Glomerular endothelial cell (primary cell): ENCODE results near the gene AMIGO1. TPM values are rescaled to one million over a fixed set of nuclear protein-coding genes. Genes with fewer than 3 reads are reported as not detected.

ENCODE experiments used
- DNase-seq: peaks from one replicate; pipeline ENCODE4 v3.0.0-alpha.2; 2011; ENCODE audit warnings: low read depth, low spot score; ENCODE audit errors: extremely low read depth
- total RNA-seq: library from RNA; depleted of rRNA; stranded (reverse); fragments of >200 nt; gene quantifications from 2 replicates; pipeline ENCODE4 v1.2.3, GENCODE V29; 2015

The AMIGO1 gene
- total RNA-seq, 1 donor from 2014 or later = 0.64 TPM

DNA sequence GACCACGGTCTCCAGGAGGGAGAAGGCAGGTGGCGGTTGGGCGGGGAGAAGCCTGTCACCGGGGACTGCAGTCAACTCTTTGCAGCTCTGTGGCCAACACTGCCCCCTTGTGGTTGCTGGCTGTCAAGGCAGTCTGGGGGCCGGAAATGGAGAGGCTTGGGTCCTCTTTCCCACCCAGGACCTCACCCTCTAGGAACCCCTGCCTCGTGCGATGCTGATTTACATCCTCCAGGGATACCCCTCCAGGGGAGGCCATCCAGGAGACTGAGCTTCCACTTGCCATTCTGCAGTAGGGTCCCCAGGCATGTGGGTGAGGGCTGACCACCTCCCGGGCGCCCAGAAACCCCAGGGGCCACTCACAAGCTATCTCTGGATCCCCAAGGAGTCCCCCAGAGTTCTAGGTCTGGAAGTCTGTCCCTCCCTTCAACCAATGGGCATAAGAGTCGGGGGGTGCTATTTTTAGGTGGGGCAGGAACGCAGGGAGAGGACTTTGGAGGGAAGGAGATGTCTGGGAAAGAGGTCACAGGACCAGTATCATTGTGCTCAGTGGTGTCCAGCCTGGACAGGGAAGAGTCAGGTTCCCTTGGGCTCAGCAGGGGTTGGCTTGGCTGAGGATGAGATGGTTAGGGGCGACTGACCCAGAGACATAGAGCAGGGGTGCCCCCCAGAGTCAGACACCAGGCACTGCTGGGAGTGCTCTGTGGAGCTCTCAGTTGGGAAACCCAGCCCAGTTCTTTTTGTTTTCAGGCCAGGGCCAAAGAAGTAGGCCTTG is 23.0 kb upstream of the AMIGO1 start:
- no peak for DNase-seq

DNA sequence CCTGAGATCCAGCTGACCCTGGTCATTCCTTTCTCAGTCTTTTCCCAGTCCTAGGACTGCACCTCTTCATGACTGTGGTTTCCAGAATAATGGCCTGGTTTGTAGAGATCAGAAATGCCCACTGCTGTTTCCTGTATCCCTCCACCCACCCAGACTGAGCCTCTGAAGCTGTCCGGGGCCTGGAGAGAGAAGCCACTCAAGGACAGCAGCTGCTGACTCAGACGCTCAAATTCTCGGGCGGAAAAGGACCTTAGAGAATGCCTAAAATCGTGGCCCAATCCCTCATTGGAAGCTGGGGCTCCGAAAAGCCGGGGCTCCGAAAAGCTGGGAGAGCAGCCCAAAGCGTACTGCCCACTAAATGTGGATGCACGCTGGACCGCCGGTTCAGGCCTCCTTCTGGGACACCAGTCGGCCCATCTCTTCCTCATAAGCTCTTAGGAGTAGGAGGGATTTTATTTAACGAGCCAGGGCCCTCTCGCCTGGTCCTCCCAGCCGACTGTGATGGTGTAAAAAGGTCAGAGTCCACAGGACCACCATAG is 22.4 kb upstream of the AMIGO1 start:
- DNase-seq = no peak

DNA sequence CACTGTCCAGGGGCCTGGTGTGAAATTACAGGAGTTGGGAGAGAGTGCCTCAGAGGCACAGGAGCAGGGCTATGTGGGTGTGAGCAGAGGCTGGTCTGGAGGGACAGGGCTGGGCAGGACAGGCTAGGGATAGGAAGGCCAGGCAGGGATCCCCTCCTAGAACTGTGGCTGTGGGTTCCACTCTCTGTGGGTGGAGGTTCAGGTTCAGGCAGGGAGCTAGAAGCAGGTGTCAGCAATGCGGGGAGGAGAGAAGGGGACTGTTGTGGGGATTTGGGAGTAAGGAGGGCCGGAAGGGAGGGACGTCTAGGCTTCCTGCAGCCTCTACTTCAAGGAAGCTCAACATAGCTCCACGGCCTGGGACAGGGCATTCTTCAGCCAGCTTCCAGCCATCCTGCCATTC is 21.9 kb upstream of the AMIGO1 start:
- DNase-seq = no peak

DNA sequence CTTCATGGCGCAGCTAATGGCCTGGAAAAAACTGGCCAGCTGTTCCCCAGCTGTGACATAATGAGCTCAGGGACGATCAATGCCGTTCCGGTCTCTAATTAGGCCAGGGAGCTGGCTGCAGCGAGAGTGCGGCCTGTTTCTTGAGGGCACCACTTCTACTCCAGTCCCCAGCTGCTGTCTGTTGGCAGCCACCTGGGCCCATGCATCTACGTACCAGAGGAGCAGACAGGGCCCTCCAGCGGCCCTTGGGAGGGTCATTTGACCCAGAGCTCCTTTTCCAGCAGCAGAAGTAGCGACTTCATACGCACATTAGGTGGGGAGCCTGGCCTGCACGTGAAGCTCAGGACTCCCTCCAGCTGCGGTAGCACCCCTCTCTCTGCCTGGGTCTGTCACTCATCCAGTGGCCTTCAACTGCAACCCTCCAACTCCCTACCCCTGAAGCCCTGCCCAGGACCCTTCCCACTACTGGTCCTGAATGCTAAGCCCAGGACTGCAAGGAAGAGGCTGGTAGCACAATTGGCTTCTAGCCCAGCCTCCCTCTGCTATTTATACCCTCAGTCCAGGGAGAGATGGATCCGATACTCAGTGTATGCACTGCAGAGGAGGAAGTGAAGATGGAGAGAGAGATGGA is 21.0 kb upstream of the AMIGO1 start:
- no peak for DNase-seq

DNA sequence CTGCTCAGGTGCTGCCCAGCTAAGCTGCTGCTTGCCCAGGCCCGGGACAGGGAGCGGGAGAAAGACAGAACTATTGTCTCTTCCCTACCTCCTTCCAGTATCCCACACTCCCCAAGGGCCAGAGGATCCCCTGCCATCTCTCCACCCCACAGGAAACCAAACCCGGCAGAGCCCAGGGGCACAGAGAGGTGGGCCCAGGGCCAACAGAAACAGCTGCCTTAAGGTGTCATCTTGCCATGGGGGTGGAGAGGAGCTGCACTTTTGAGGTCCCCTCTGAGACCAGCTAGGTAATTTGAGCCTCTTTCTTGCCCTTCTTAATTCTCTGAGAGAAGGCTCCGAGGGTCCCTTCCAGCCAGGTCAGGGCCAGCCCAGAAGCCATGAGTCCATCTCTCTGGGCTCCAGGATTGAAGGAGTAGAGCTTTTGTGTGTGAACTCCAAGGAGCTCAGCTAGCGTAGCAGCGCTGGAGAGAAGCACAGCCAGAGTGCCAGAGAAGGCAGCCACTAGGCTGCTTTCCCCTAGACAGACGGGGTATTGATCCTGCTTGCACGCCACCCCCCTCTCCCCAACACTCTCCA is 20.4 kb upstream of the AMIGO1 start:
- DNase-seq = no peak

DNA sequence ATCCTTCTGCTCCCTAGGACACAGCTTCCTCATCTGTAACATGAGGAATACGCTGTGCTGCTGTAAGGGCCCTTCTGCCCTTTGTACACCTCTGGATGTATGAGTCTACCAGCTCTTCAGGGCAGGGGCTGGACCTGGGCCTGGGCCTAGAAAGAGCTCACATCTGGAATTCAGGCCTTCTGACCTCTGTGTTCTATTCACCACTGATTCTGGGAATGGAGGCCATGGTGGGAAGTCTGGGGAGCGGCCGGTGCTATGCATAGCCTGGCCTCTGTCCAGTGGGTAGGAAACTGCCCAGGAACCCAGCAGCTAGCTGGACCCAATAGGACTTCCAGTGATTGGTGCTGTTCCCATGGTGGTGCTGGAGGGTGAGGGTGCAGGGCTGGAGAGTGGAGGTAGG is 19.2 kb upstream of the AMIGO1 start:
- DNase-seq = no peak

DNA sequence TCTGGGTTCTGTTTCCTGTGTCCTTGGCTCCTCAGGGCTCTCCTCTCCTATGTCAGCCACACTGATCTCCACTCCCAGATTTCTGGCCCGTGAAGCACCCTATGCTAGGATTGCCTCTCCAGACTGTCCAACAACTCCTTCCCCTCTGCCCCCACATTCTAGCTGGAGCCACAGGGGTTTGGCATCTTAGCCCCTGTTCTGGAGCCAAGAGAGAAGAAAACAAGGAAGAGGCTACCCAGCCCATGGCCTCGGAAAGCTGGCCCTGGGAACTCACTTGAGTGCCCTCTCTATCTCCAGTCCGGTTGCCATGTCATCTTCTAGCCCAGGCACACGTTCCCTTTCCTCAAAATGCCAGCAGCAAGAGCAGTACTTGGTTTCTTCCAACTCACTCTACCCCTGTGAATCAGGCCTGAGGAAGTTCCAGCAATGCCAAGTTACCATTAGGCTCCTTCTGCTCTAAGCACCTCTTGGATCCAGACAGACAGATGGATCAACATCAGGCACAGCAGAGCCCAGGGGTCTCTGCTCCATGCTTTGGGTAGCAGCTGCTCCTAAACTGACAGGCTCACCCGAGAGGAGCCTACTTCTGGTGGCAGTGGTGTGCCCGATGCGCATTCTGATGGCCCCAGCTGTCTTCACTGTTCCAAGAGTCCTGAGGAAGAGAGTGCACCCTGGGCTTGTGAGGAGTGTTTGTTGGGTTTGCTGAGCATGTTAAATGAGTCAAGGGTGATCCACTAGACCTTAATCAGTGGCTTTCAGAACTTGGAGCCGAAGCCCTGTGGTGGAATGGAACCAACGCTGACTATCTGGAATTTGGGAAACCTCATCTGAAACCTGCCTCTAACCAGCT is 18.5 kb upstream of the AMIGO1 start:
- no peak for DNase-seq

DNA sequence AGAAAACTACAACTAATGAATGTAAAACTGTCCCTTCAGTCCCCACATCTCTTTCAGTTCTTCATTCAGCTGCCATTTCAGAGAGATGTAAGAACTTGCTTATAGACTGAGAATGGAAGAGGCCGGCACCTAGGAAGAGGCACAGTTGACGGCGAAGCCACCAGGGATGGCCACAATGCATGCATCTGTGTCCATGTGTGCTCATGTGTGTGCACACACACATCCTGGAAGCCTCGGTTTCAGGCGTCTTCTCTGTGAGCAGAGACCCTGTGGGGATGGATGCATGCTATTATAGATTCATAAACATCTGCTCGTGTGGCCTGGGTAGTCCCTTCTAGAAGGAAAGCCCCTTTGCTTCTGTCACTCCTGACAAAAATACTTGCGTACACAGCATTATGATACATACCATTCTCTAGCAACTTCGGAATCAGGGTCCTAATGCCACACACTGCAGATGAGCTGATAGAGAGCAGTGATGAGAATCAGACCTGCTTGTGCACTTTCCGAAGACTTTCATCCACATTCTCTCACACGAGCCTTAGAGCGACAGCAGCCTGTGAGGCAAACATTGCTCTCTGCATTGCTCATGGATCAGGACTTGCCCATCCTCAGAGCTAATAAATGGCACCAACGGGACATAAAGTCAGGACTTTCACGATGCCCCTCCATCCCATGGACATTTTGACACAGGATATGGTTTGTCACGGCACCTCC is 17.7 kb upstream of the AMIGO1 start:
- DNase-seq = no peak

DNA sequence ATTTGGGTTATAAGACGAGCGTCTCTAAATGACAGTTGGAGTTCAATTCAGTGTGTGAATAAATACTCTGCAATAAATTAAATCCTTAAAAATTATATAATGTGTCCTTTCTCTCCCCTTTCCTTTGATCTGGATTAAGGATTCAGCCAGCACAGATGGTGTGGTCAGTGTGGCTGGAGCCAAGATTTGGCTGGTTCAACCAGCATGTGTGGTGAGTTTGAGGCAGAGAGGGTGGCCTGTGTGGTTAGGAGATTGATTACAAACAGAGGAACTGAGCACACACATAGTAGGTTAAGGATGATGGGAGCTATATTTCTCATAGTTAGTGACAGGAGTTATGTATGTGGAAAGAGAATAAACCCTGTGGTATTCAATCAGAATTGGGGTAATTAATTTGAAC is 14.2 kb upstream of the AMIGO1 start:
- DNase-seq = no peak

DNA sequence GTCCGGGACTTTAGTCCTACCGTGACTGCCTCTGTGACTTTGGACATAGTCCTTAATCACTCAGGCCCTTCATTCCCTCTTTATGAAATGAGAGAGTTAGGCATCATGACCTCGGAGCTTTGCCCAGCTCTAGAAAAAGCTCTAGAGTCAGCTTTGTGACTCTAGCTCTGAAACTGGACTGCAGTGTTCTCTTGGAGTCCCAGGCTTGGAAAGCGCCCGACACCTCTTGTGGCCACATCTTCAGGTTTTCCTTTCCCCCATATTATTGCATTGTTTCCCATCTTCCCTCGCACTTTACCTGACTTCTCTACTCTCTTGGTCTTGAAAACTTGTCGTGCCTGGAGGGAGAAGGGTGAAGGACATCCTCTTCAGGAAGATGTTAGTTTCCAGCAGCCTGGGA is 12.5 kb upstream of the AMIGO1 start:
- DNase-seq = no peak

DNA sequence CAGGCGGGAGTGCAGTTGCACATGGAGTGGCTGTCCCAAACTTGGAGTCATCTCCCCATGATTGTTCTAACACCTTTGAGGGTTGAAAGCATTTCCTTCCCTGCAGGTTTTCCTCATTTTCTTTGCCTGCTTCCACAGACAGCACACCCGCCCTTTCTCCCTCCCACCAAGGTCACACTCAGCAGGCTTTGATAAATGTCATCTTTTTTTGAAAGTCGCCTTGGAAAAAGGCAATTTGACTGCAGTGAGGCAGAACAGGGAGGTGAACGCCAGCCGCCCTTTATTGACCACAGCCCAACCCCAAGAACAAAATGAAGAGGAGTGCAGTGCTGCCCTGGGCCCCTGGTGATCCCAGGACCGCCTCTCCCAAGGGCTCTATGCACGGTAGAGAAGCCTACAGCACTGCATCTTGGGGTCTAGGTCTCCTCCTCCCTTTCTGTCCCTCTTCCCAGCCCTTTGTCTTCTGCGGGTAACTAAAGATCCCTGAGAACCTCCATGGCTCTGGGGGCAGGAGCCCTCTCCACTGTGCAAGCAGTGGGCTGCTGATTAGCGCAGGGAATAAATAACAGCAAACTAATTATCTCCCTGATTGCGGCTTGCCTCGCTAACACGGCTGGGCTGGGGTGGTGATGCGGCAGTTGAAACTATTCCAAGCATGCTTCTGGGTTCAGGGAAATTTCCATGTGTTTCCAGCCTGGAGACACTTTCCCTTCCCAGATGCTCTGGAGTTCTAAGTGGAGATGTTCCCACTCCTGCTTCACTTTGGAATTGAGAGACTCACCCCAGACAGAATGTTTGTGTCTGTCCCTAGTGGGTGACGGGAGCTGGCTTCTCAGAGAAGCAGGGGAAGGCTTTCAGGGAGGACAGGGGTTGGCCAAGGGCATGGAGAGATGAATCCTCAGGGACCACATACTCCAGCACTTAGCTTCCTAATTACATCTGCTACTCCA is 11.8 kb upstream of the AMIGO1 start:
- DNase-seq = no peak

DNA sequence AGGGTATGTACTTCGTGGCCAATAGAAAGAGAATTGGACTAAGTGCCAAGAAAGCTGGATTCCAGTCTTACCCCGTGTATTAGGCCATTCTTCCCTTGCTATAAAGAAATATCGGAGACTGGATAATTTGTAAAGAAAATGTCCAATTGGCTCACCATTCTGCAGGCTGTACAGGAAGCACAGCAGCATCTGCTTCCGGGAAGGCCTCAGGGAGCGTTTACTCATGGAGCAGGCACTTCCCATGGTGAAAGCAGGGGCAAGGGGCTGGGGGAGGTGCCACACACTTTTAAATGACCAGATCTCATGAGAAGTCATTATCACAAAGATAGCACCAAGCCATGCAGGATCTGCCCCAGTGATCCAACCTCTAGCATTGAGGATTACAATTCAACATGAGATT is 7.8 kb upstream of the AMIGO1 start:
- no peak for DNase-seq

DNA sequence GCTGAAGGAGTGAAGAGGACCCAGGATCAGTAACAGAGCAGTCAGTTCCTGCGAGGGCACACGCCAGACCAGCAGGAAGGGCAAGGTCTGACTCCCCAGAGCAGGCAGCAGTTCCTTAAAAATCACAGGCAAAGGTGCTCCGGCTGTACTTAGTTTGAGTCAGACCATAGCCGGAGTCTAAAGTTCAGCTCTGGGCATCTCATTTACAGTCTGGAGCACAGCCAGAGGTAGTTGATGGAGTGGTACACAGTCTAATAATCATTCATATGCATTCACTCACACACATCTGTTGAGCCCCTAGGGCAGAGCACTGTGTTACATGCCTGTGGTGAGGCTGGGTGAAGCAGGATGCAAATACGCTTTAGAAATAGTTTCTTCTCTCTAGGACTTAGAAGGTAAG is 7.3 kb upstream of the AMIGO1 start:
- no peak for DNase-seq

DNA sequence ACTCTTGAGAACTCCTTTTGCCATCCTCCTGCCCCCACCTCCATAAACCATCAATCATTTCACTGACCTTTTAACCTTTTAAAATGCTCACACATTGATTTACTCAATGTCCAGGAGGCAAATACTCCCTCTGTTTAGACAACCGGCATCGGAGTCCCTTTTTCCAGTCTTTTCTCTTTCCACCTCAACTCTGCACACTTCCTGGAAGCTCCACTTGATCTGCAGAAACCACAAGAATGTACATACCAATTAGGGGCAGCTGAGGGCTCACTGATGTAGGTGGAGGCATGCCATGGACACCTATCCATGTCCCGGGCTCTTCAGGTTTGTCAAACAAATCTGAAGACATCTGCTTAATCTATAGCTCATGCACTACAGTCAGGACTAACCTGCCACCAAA is 5.3 kb upstream of the AMIGO1 start:
- no peak for DNase-seq

DNA sequence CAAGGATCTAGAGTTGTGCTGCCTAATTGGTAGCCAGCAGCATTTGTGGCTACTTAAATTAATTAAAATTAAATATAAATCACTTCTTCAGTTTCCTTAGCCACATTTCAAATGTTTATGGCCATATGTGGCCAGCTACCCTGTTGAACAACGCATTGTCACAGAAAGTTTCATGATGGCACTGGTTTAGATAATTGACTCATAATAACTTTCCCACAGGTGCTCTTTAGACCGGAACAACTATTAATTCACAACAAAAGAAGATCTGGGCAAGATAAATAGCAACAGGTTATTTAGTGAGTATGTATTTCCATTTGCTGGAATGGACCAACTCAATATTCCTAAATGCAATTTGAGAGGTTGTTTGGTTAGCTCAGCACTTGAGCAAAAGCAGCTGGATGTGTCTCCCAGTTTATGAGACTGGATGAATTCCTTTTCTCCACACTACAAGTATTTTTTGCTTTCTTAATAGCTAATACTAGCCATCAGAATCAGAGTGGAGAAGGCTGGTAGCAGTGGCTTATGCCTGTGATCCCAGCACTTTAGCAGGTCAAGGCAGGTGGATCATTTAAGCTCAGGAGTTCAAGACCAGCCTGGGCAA is 3.7 kb upstream of the AMIGO1 start:
- no peak for DNase-seq

DNA sequence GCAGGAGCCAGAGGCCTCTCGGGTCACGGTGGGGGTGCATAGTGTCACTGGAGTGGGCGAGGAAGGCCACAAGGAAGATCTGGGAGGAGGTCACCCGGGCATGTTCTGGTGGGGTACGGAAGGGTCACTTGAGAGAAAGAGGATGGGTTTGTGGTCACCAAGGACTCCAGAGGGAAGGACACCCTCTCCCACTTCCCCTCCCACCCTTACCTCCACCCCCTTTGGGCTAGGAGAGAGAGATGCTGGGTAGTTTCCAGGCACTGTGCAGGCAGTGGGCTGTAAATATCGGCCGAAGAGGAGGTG is 703 bp downstream of the AMIGO1 start:
- DNase-seq = no peak

DNA sequence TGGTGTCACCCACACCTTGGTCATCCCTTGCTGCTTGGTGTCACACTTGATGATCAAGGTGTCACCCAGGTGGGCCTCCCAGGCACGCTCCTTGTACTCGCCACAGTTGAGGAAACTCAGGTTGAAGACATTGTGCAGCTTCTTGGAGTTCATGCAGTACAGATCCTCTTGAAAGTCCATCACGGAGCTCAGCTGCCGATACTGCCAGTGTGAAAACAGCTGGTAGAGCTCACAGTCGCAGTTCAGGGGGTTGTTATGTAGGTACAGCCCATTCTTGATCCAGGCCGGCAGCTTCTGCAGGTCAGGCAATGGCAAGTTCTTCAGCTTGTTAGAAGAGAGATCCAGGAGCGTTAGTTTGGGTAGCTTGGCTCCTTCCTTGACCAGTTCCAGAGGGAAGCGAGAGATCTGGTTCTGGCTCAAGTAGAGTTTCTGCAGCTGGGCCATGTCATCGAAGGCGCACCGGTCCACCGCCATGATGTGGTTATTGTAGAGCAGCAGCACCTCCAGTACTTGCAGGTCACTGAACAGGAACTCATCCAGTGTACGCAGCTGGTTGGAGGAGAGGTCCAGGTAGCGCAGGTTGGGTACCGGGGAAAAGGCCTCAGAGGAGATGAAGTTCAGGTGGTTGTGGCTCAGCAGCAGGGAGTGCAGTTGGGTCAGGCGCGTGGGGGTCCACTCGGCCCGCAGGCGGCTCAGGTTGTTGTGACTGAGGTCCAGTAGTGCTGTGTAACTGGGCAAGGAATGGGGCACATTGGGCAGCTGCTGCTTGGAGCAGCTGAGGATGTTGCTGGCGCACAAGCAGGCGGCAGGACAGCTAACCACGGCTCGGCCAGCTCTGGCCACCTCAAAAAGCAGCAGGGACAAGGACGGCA is 1.3 kb downstream of the AMIGO1 start:
- no peak for DNase-seq

DNA sequence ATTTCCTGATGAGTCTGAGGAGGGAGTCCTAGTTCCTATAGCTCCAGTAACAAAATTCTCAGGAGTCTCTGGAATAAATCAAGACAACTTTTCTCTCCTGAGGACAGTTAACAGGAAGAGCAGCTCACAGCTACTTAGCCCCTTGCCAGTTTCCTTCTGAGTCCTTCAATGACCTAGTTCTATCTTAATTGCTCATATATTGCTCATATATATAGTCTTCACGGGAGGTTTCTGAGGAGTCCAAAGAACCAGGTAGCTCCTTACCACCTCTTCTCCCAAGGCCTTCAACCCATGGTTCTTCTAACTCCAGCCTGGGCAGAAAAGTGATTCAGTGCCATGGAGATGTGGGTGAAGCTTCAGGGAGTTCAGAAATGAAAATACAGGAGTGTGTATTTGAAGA is 4.6 kb downstream of the AMIGO1 start:
- DNase-seq = no peak
